A673 (cell line): ENCODE measurements around the gene ISM1.

Source experiments
- EZH2 ChIP-seq: fragments of 200-600 bp; sonication (generic); IDR thresholded peaks from 2 replicates; pipeline ENCODE4 v1.6.1; 2017; ENCODE audit warnings: borderline replicate concordance, low read depth, mild to moderate bottlenecking, mixed read lengths, antibody characterized with exemption, low read length; ENCODE audit not compliant: poor library complexity, severe bottlenecking
- TF ChIP-seq, protein P1 (sequence below): fragments of 300-800, 200-600 bp; sonication (generic); conservative IDR thresholded peaks from 2 replicates; pipeline ENCODE4 v1.5.1; 2017; ENCODE audit warnings: low read depth, mild to moderate bottlenecking, antibody characterized with exemption, low read length, moderate library complexity, mixed read lengths

- TF ChIP-seq, protein P1, sequence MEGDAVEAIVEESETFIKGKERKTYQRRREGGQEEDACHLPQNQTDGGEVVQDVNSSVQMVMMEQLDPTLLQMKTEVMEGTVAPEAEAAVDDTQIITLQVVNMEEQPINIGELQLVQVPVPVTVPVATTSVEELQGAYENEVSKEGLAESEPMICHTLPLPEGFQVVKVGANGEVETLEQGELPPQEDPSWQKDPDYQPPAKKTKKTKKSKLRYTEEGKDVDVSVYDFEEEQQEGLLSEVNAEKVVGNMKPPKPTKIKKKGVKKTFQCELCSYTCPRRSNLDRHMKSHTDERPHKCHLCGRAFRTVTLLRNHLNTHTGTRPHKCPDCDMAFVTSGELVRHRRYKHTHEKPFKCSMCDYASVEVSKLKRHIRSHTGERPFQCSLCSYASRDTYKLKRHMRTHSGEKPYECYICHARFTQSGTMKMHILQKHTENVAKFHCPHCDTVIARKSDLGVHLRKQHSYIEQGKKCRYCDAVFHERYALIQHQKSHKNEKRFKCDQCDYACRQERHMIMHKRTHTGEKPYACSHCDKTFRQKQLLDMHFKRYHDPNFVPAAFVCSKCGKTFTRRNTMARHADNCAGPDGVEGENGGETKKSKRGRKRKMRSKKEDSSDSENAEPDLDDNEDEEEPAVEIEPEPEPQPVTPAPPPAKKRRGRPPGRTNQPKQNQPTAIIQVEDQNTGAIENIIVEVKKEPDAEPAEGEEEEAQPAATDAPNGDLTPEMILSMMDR, result no peak
- no peak for TF ChIP-seq EZH2
These were observed 100.3 kb downstream of the ISM1 start for GRCh38 chr20:13321416-13321815.
